ENCODE measurements around the gene PKIB. TPM values are rescaled to one million over a fixed set of nuclear protein-coding genes. Genes with fewer than 3 reads are reported as not detected.

Gene PKIB
- 4.4 to 8.7 TPM (median 5.8 TPM) in 3 replicates for polyA plus RNA-seq
- 6.2 TPM for polyA plus RNA-seq (2011; ENCODE audit: low read depth)
- polyA plus RNA-seq (2011; cell fraction: cytosol; rRNA removed), result 5.8 and 11.9 TPM in 2 replicates
- 3.5 and 3.8 TPM in 2 replicates for polyA plus RNA-seq (2011; cell fraction: nucleus; rRNA removed)
- 4.6 and 13.5 TPM in 2 replicates for polyA plus RNA-seq (2012; ENCODE audit: low replicate concordance)
- polyA minus RNA-seq, result 0.86 to 3.3 TPM in 2 of 3 replicates, not detected in the other
- 3.3 TPM for polyA minus RNA-seq (2011; cell fraction: cytosol; rRNA and poly(A)+ RNA removed)
- polyA minus RNA-seq (2011; cell fraction: nucleus; rRNA and poly(A)+ RNA removed), result 1.7 and 3.7 TPM in 2 replicates

GRCh38 chr6:122609881-122610689, at the start of gene PKIB:
Gene PKIB, plus strand, starts transcription at chr6:122610405. Its CDS starts 107,390 bp downstream, at chr6:122717795.
- Histone ChIP-seq H4K20me1 (ENCODE audit: control insufficient read depth, extremely low read depth, insufficient read depth, low read length) (no peaks in the 10 kb centered on the region), H3K4me3 (ENCODE audit: control insufficient read depth in 2 of 3, extremely low read depth in 1 of 3, insufficient read depth in 2 of 3, low read depth in 1 of 3, low read length in 3 of 3) (peak within 1 kb of the TSS; percentile 69 to 92 (median 77)), H3K4me2 (ENCODE audit: control insufficient read depth, extremely low read depth, insufficient read depth, low read depth, low read length) (peak within 1 kb of the TSS; percentile 99), H3K27ac (ENCODE audit: control insufficient read depth, insufficient read depth, low read length) (no peak within 1 kb of the TSS), H2AFZ (ENCODE audit: control insufficient read depth, low read length) (peak within 1 kb of the TSS; percentile 98), H3K36me3 (ENCODE audit: control insufficient read depth in 2 of 2, extremely low read depth in 1 of 2, insufficient read depth in 2 of 2, low read length in 2 of 2) (no peaks in the 10 kb centered on the region), H3K4me1 (ENCODE audit: control insufficient read depth, extremely low read depth, insufficient read depth, low read length) (peaks cover 12% of the 10 kb centered on the region), H3K9me1 (ENCODE audit: control insufficient read depth, extremely low read depth, insufficient read depth, low read length) (no peaks in the 10 kb centered on the region), H3K27me3 (ENCODE audit: control insufficient read depth, extremely low read depth, insufficient read depth, low read length) (peaks cover 2% of the 10 kb centered on the region), H3K79me2 (ENCODE audit: control insufficient read depth, insufficient read depth, low read length) (no peaks in the 10 kb centered on the region), H3K9me3 (ENCODE audit: control insufficient read depth, low read depth, low read length) (no peaks in the 10 kb centered on the region), H3K9ac (ENCODE audit: control insufficient read depth, extremely low read depth, insufficient read depth, low read length) (peak within 1 kb of the TSS; percentile 76)
- DNase-seq (ENCODE audit: low read depth, low spot score) (no peak), FAIRE-seq (no peak)
- peak; percentile 17 to 76 (median 61) for TF ChIP-seq CTCF (optimal IDR thresholded peaks at IDR 0.05 in 1 of 3, IDR thresholded peaks at IDR 0.05 in 1 of 3, conservative IDR thresholded peaks at IDR 0.05 in 1 of 3; ENCODE audit: extremely low read depth in 1 of 3, insufficient read depth in 2 of 3, low read length in 3 of 3)
- TF ChIP-seq EZH2 (IDR thresholded peaks at IDR 0.05; ENCODE audit: low read length), result no peak
- dilution Hi-C loops (cut with MboI; ENCODE audit: extremely low pct_ligation_motif_present, low sequenced_read_pairs), result no loop called here

GRCh38 chr6:122563364-122564052, 46.7 kb upstream of the PKIB start:
- Histone ChIP-seq H3K4me3 (ENCODE audit: control insufficient read depth in 2 of 3, extremely low read depth in 1 of 3, insufficient read depth in 2 of 3, low read depth in 1 of 3, low read length in 3 of 3) (no peak overlapping the region), H4K20me1 (ENCODE audit: control insufficient read depth, extremely low read depth, insufficient read depth, low read length) (no peaks in the 10 kb centered on the region), H3K27ac (ENCODE audit: control insufficient read depth, insufficient read depth, low read length) (no peak overlapping the region), H2AFZ (ENCODE audit: control insufficient read depth, low read length) (no peak overlapping the region), H3K79me2 (ENCODE audit: control insufficient read depth, insufficient read depth, low read length) (no peaks in the 10 kb centered on the region), H3K9me3 (ENCODE audit: control insufficient read depth, low read depth, low read length) (no peaks in the 10 kb centered on the region), H3K4me2 (ENCODE audit: control insufficient read depth, extremely low read depth, insufficient read depth, low read depth, low read length) (no peak overlapping the region), H3K4me1 (ENCODE audit: control insufficient read depth, extremely low read depth, insufficient read depth, low read length) (no peaks in the 10 kb centered on the region), H3K36me3 (ENCODE audit: control insufficient read depth in 2 of 2, extremely low read depth in 1 of 2, insufficient read depth in 2 of 2, low read length in 2 of 2) (no peaks in the 10 kb centered on the region), H3K27me3 (ENCODE audit: control insufficient read depth, extremely low read depth, insufficient read depth, low read length) (no peaks in the 10 kb centered on the region), H3K9ac (ENCODE audit: control insufficient read depth, extremely low read depth, insufficient read depth, low read length) (no peak overlapping the region), H3K9me1 (ENCODE audit: control insufficient read depth, extremely low read depth, insufficient read depth, low read length) (no peaks in the 10 kb centered on the region)
- TF ChIP-seq CTCF (optimal IDR thresholded peaks at IDR 0.05 in 1 of 3, IDR thresholded peaks at IDR 0.05 in 1 of 3, conservative IDR thresholded peaks at IDR 0.05 in 1 of 3; ENCODE audit: extremely low read depth in 1 of 3, insufficient read depth in 2 of 3, low read length in 3 of 3) (no peak), EZH2 (IDR thresholded peaks at IDR 0.05; ENCODE audit: low read length) (no peak)
- dilution Hi-C loops (cut with MboI; ENCODE audit: extremely low pct_ligation_motif_present, low sequenced_read_pairs), result no loop called here
- FAIRE-seq (no peak), DNase-seq (ENCODE audit: low read depth, low spot score) (no peak)
